ENCODE data around the gene PGP. TPM values are rescaled to one million over a fixed set of nuclear protein-coding genes. Genes with fewer than 3 reads are reported as not detected.

Gene PGP
- total RNA-seq, 1 donor from 2014 or later: 18.2 TPM

- DNase-seq: no peak
These were observed 15.0 kb downstream of the PGP start for GRCh38 chr16:2199621-2200139.

- DNase-seq: no peak
These were observed 15.5 kb downstream of the PGP start for GRCh38 chr16:2199095-2199494.

GRCh38 chr16:2198283-2198682 lies 16.4 kb downstream of the PGP start:
- no peak for DNase-seq

- DNase-seq: no peak
These were observed 16.9 kb downstream of the PGP start for GRCh38 chr16:2197765-2198164.

- DNase-seq: no peak
These were observed 17.6 kb downstream of the PGP start for GRCh38 chr16:2196981-2197511.

GRCh38 chr16:2196162-2196980 lies 18.3 kb downstream of the PGP start, which contains the start of gene CASKIN1:
CASKIN1 (minus strand) TSS chr16:2196605; CDS start chr16:2196432, 173 bp downstream.
- DNase-seq: peak; percentile 37

GRCh38 chr16:2195322-2196161 lies 19.1 kb downstream of the PGP start:
- DNase-seq: no peak

GRCh38 chr16:2194852-2195321 lies 19.8 kb downstream of the PGP start:
- DNase-seq: peak; percentile 57

- peak; percentile 59 for DNase-seq
These were observed 20.3 kb downstream of the PGP start for GRCh38 chr16:2194166-2194834.

GRCh38 chr16:2191446-2191706 lies 23.3 kb downstream of the PGP start:
- DNase-seq: no peak

- DNase-seq: no peak
These were observed 23.8 kb downstream of the PGP start for GRCh38 chr16:2190659-2191445.

- no peak for DNase-seq
These were observed 24.5 kb downstream of the PGP start for GRCh38 chr16:2190002-2190658.

- DNase-seq: no peak
These were observed 25.3 kb downstream of the PGP start for GRCh38 chr16:2189252-2189893.

GRCh38 chr16:2188395-2188794 lies 26.2 kb downstream of the PGP start:
- no peak for DNase-seq

GRCh38 chr16:2187212-2187611 lies 27.4 kb downstream of the PGP start:
- no peak for DNase-seq

GRCh38 chr16:2186505-2186904 lies 28.1 kb downstream of the PGP start:
- no peak for DNase-seq

- DNase-seq: no peak
These were observed 28.6 kb downstream of the PGP start for GRCh38 chr16:2186064-2186463.

GRCh38 chr16:2184962-2185361 lies 29.7 kb downstream of the PGP start:
- no peak for DNase-seq

GRCh38 chr16:2184346-2184745 lies 30.3 kb downstream of the PGP start:
- no peak for DNase-seq

- DNase-seq: no peak
These were observed 31.0 kb downstream of the PGP start for GRCh38 chr16:2183671-2184070.

Measured in tongue (tissue), 2 donors.